ENCODE data around the gene MYPN. TPM values are rescaled to one million over a fixed set of nuclear protein-coding genes. Genes with fewer than 3 reads are reported as not detected.

MYPN gene
- total RNA-seq, 2 donors from 2014 or later = not detected

DNA sequence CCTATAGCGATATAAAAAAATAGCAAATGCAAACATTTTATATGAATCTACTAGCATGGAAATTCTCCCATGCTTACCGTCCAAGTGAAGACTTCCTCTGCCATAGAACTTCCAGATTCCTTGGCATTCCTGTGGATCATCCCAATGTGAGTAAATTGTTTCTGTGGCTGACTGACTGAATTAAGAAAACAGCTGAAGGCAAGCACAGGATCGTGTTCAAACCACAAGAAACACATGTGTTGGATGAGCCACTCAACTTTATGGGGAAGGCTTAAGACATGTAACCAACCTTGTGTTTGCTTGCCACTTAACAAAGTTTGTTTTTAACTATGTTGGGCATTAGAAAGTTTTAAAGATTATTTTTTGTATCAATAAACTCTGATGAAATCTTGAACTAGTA, 2.6 kb upstream of the MYPN start:
- H3K36me3 ChIP-seq (ENCODE audit: control insufficient read depth, insufficient read depth, low read length) = no peaks in the 10 kb centered on the region
- H3K9me3 Mint-ChIP-seq = no peaks in the 10 kb centered on the region
- peaks cover 3% of the 10 kb centered on the region for H3K4me1 Mint-ChIP-seq
- TF ChIP-seq, protein P1, sequence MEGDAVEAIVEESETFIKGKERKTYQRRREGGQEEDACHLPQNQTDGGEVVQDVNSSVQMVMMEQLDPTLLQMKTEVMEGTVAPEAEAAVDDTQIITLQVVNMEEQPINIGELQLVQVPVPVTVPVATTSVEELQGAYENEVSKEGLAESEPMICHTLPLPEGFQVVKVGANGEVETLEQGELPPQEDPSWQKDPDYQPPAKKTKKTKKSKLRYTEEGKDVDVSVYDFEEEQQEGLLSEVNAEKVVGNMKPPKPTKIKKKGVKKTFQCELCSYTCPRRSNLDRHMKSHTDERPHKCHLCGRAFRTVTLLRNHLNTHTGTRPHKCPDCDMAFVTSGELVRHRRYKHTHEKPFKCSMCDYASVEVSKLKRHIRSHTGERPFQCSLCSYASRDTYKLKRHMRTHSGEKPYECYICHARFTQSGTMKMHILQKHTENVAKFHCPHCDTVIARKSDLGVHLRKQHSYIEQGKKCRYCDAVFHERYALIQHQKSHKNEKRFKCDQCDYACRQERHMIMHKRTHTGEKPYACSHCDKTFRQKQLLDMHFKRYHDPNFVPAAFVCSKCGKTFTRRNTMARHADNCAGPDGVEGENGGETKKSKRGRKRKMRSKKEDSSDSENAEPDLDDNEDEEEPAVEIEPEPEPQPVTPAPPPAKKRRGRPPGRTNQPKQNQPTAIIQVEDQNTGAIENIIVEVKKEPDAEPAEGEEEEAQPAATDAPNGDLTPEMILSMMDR (conservative IDR thresholded peaks at IDR 0.05) = no peak
- H3K9me3 ChIP-seq (ENCODE audit: control insufficient read depth, low read length) = no peaks in the 10 kb centered on the region
- no peak overlapping the region for H3K4me3 Mint-ChIP-seq
- WGBS, 2 experiments (ENCODE audit: insufficient coverage in 1 of 2, insufficient read length in 1 of 2) = 90 to 95% methylated on average over 2 to 3 of the region's 3 CpGs
- no peaks in the 10 kb centered on the region for H3K27me3 ChIP-seq (ENCODE audit: control insufficient read depth, insufficient read depth, low read length, poor library complexity, severe bottlenecking)
- no peak overlapping the region for H3K4me3 ChIP-seq (ENCODE audit: low read length)
- no peak overlapping the region for H3K27ac Mint-ChIP-seq
- H3K27me3 Mint-ChIP-seq (ENCODE audit: insufficient read depth) = no peaks in the 10 kb centered on the region
- H3K9ac ChIP-seq (ENCODE audit: extremely low read depth, low read length, poor library complexity, severe bottlenecking) = no peak overlapping the region
- H3K27ac ChIP-seq (ENCODE audit: low read depth, low read length) = no peak overlapping the region
- no peak for DNase-seq
- no peaks in the 10 kb centered on the region for H3K36me3 Mint-ChIP-seq (ENCODE audit: low read depth)
- peaks cover 2% of the 10 kb centered on the region for H3K4me1 ChIP-seq (ENCODE audit: control insufficient read depth, insufficient read depth, low read length)

DNA sequence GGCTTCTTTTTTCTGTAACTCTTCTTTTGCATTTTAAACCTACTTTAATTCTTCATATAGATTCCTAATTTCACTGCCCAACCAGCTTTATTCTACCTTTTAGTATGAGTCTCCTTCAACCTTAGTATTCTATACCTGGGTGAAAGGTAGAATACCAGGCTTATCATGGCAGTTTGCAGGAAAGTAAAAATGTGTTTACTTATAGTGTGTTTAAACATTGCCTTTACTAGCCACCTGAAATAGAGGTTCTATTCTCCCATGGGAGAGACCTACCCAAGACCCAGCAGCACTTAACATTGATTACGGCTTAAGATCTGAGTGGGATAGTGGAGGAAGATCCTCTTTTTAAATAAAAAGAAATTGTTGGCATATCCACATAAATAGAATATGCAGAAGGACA, 1.6 kb upstream of the MYPN start:
- Mint-ChIP-seq H3K36me3 (ENCODE audit: low read depth) (no peaks in the 10 kb centered on the region), H3K4me1 (peaks cover 3% of the 10 kb centered on the region), H3K4me3 (no peak overlapping the region), H3K27me3 (ENCODE audit: insufficient read depth) (no peaks in the 10 kb centered on the region), H3K27ac (no peak overlapping the region), H3K9me3 (no peaks in the 10 kb centered on the region)
- H3K36me3 ChIP-seq (ENCODE audit: control insufficient read depth, insufficient read depth, low read length) = no peaks in the 10 kb centered on the region
- H3K9ac ChIP-seq (ENCODE audit: extremely low read depth, low read length, poor library complexity, severe bottlenecking) = no peak overlapping the region
- H3K4me3 ChIP-seq (ENCODE audit: low read length) = no peak overlapping the region
- TF ChIP-seq, protein P1 (conservative IDR thresholded peaks at IDR 0.05) = no peak
- no peak overlapping the region for H3K27ac ChIP-seq (ENCODE audit: low read depth, low read length)
- H3K27me3 ChIP-seq (ENCODE audit: control insufficient read depth, insufficient read depth, low read length, poor library complexity, severe bottlenecking) = no peaks in the 10 kb centered on the region
- no CpG with 5 or more reads among the region's 1 CpG for WGBS, 2 experiments (ENCODE audit: insufficient coverage in 1 of 2, insufficient read length in 1 of 2)
- H3K9me3 ChIP-seq (ENCODE audit: control insufficient read depth, low read length) = no peaks in the 10 kb centered on the region
- H3K4me1 ChIP-seq (ENCODE audit: control insufficient read depth, insufficient read depth, low read length) = peaks cover 3% of the 10 kb centered on the region
- DNase-seq = no peak

DNA sequence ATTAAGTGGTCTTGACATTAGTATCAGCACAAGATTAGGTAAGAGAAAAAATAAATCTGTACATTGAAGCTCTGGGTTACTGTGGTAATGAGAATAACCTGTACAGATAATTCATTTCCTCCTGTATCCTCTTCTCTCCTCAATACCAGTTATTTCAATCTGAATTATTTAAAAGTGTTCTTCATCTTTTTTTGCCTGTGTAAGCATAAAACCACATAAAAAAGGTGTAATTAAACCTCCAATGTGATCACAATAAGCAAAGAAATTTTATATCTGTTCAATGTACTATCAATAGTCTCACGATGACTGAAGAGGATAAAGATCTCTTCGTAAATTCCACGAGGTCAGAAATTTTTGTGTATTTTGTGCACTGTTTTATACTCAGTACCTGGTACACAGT, 1.2 kb upstream of the MYPN start:
- Histone ChIP-seq H3K4me3 (ENCODE audit: low read length) (no peak overlapping the region), H3K9me3 (ENCODE audit: control insufficient read depth, low read length) (no peaks in the 10 kb centered on the region), H3K4me1 (ENCODE audit: control insufficient read depth, insufficient read depth, low read length) (peaks cover 3% of the 10 kb centered on the region), H3K36me3 (ENCODE audit: control insufficient read depth, insufficient read depth, low read length) (no peaks in the 10 kb centered on the region), H3K27me3 (ENCODE audit: control insufficient read depth, insufficient read depth, low read length, poor library complexity, severe bottlenecking) (no peaks in the 10 kb centered on the region), H3K27ac (ENCODE audit: low read depth, low read length) (no peak overlapping the region), H3K9ac (ENCODE audit: extremely low read depth, low read length, poor library complexity, severe bottlenecking) (no peak overlapping the region)
- no peaks in the 10 kb centered on the region for H3K9me3 Mint-ChIP-seq
- H3K4me3 Mint-ChIP-seq = no peak overlapping the region
- no peaks in the 10 kb centered on the region for H3K36me3 Mint-ChIP-seq (ENCODE audit: low read depth)
- TF ChIP-seq, protein P1 (conservative IDR thresholded peaks at IDR 0.05) = no peak
- WGBS, 2 experiments (ENCODE audit: insufficient coverage in 1 of 2, insufficient read length in 1 of 2) = 84 to 95% methylated on average over 2 to 3 of the region's 3 CpGs
- no peak for DNase-seq
- H3K27me3 Mint-ChIP-seq (ENCODE audit: insufficient read depth) = no peaks in the 10 kb centered on the region
- no peak overlapping the region for H3K27ac Mint-ChIP-seq
- peaks cover 3% of the 10 kb centered on the region for H3K4me1 Mint-ChIP-seq
